GM19463 (cell line): ENCODE measurements around the gene ZNF579.
"Not testable (repeated sequence)": the region's sequence is repeated elsewhere in the genome, so short reads cannot be mapped to it uniquely, and the experiment has no call there.

ENCODE experiments used
- ATAC-seq: cut with Tn5 transposase; IDR thresholded peaks from one replicate; pipeline ENCODE4 v1.9.1; 2021; ENCODE audit warnings: mild to moderate bottlenecking, moderate library complexity; ENCODE audit not compliant: unreplicated experiment

Gene ZNF579

GRCh38 chr19:55573929-55574328, 6.7 kb downstream of the ZNF579 start:
- ATAC-seq = not testable (repeated sequence)

GRCh38 chr19:55569477-55569876, 11.2 kb downstream of the ZNF579 start:
- ATAC-seq = not testable (repeated sequence)

- no peak for ATAC-seq
Measured at GRCh38 chr19:55567708-55568328, 12.8 kb downstream of the ZNF579 start.

GRCh38 chr19:55566823-55567222, 13.8 kb downstream of the ZNF579 start:
- ATAC-seq = no peak

- no peak for ATAC-seq
Measured at GRCh38 chr19:55563261-55563690, 17.4 kb downstream of the ZNF579 start.

GRCh38 chr19:55559684-55560083, 21.0 kb downstream of the ZNF579 start:
- ATAC-seq = no peak

GRCh38 chr19:55554741-55555152, 25.9 kb downstream of the ZNF579 start:
- ATAC-seq = no peak

GRCh38 chr19:55554302-55554701, 26.3 kb downstream of the ZNF579 start:
- ATAC-seq = no peak

GRCh38 chr19:55553217-55554182, 27.1 kb downstream of the ZNF579 start:
- no peak for ATAC-seq

GRCh38 chr19:55552620-55553019, 28.0 kb downstream of the ZNF579 start:
- ATAC-seq = no peak

GRCh38 chr19:55552206-55552605, 28.4 kb downstream of the ZNF579 start:
- no peak for ATAC-seq

- ATAC-seq = no peak
Measured at GRCh38 chr19:55550321-55550650, 30.4 kb downstream of the ZNF579 start.

- no peak for ATAC-seq
Measured at GRCh38 chr19:55549500-55550320, 30.9 kb downstream of the ZNF579 start.

- no peak for ATAC-seq
Measured at GRCh38 chr19:55546822-55547614, 33.6 kb downstream of the ZNF579 start.

GRCh38 chr19:55546011-55546410, 34.6 kb downstream of the ZNF579 start:
- ATAC-seq = no peak

GRCh38 chr19:55545443-55545842, 35.2 kb downstream of the ZNF579 start, which contains the start of gene SBK3:
SBK3 (minus strand) TSS chr19:55545543; CDS start chr19:55545543, 0 bp downstream.
- ATAC-seq = no peak

GRCh38 chr19:55544776-55545439, 35.7 kb downstream of the ZNF579 start:
- no peak for ATAC-seq

GRCh38 chr19:55544014-55544413, 36.6 kb downstream of the ZNF579 start:
- ATAC-seq = no peak

GRCh38 chr19:55543567-55543966, 37.1 kb downstream of the ZNF579 start:
- no peak for ATAC-seq
